ENCODE measurements around the gene SHE. TPM values are rescaled to one million over a fixed set of nuclear protein-coding genes. Genes with fewer than 3 reads are reported as not detected.

Gene SHE
- total RNA-seq, 1 donor from 2014 or later: 0.04 TPM

DNA sequence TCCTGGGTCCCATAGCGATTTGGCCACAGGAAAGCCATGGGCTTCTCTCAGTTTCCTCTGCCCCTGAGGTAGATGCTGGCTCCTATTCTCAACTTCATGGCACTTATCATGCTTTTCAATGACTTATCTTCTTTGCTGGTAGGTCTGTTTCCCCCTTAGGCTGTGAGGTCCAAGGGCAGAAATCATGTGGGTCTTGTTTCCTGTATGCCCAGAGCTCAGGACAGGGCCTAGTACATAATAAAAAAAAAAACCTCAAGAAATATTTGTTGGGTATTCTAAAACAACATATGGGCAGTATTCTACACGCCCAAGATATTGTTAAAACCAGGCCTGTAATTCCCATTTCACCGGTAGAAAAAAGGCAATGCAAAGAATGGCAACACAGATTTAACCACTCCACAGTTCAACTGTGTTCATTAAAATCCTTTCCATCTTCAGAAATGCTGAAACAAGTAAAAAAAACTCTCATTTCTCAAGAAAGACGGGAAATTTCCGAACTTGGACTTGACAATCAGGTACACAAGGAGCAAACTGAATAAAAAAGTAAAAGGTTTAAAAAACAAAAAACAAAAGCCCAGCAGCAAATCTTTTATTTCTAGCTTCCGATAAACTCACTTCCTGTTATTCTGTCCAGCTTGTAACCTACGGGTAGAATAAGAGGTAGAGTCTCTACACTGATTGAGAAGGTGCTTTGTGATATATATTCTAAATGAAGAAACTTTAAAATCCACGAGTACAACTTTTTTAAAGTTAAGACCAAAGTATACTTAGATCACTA is 6.5 kb downstream of the SHE start:
- H3K4me1 Mint-ChIP-seq: peaks cover 60% of the 10 kb centered on the region
- POLR2A ChIA-PET: interaction anchor here (0.5 to 1.1 kb wide), 2 partner anchors 223 to 589 kb away, joined by 4 read pairs; partner anchors contain the start of gene HAX1

DNA sequence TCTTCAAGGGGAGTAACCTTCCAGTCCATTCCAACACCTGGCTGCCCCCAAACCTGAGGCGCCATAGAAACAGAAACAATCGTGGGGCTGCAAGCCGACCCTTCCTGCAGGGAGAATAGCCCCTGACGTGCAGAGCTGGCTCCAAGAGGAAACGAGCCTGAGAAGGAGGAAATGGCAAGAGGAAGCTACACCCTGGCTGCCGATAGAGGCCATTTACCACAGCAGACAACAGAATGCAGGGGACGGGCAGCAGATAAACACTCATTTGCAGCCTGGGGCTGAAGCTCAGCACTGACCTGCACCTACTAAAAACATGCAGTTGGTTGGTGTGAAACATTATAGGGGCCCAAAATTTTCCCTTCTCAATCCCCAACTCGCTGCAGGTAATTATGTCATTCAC is 8.9 kb downstream of the SHE start:
- peaks cover 65% of the 10 kb centered on the region for H3K4me1 Mint-ChIP-seq
- CTCF ChIA-PET: interaction anchor here (1.8 to 2.3 kb wide), 3 partner anchors 10 to 14 kb away, joined by 4 to 9 read pairs (median 7); no protein-coding TSS in a partner anchor
- H3K4me3 Mint-ChIP-seq: peak overlapping the region; percentile 73
- TF ChIP-seq, protein P1, sequence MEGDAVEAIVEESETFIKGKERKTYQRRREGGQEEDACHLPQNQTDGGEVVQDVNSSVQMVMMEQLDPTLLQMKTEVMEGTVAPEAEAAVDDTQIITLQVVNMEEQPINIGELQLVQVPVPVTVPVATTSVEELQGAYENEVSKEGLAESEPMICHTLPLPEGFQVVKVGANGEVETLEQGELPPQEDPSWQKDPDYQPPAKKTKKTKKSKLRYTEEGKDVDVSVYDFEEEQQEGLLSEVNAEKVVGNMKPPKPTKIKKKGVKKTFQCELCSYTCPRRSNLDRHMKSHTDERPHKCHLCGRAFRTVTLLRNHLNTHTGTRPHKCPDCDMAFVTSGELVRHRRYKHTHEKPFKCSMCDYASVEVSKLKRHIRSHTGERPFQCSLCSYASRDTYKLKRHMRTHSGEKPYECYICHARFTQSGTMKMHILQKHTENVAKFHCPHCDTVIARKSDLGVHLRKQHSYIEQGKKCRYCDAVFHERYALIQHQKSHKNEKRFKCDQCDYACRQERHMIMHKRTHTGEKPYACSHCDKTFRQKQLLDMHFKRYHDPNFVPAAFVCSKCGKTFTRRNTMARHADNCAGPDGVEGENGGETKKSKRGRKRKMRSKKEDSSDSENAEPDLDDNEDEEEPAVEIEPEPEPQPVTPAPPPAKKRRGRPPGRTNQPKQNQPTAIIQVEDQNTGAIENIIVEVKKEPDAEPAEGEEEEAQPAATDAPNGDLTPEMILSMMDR (IDR thresholded peaks at IDR 0.05): no peak
- ATAC-seq (ENCODE audit: low read depth): peak; percentile 55
- H3K36me3 Mint-ChIP-seq (ENCODE audit: low read depth): no peaks in the 10 kb centered on the region
- intact Hi-C loops (cut with micrococcal nuclease): no loop called here
- peak overlapping the region; percentile 85 for H3K27ac Mint-ChIP-seq
- H3K27me3 Mint-ChIP-seq: no peaks in the 10 kb centered on the region
- no peaks in the 10 kb centered on the region for H3K9me3 Mint-ChIP-seq
- POLR2A ChIA-PET: interaction anchor here (0.7 to 1.7 kb wide), 2 partner anchors 9 to 85 kb away, joined by 3 to 5 read pairs; partner anchors contain the start of genes SHE and TDRD10
- DNase-seq: no peak

More for the DNA sequence above, 6.5 kb downstream of the SHE start:
- intact Hi-C loops (cut with micrococcal nuclease): no loop called here
- DNase-seq (no peak), ATAC-seq (ENCODE audit: low read depth) (no peak)
- Mint-ChIP-seq H3K27ac (no peak overlapping the region), H3K36me3 (ENCODE audit: low read depth) (no peaks in the 10 kb centered on the region), H3K9me3 (no peaks in the 10 kb centered on the region), H3K4me3 (no peak overlapping the region), H3K27me3 (peaks cover 8% of the 10 kb centered on the region)
- CTCF ChIA-PET: interaction anchor here (1.6 kb wide), 1 partner anchor 15 kb away, joined by 7 read pairs; no protein-coding TSS in a partner anchor
- TF ChIP-seq, protein P1 (IDR thresholded peaks at IDR 0.05): no peak

DNA sequence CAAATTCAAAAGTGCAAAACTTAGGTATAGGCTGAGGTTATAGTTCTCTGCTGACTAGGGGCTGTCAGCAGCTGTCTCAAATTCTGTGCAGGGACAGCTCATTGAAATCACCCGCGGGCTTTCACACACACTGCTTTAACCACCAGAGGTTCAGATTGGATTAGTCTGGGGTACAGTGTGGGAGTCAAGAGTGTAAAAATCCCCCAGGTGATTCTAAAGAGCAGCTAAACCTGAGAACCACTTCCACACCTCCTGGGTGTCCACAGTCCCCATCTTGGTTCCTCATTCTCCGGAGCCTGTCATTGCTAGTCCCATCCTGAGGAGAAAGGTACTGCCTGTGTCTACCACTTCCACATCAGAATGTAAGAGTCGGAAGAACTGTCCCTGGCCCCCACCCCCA is 10.1 kb downstream of the SHE start:
- H3K27me3 Mint-ChIP-seq: no peaks in the 10 kb centered on the region
- H3K36me3 Mint-ChIP-seq (ENCODE audit: low read depth): no peaks in the 10 kb centered on the region
- TF ChIP-seq, protein P1 (IDR thresholded peaks at IDR 0.05): no peak
- DNase-seq: no peak
- H3K4me3 Mint-ChIP-seq: no peak overlapping the region
- H3K9me3 Mint-ChIP-seq: no peaks in the 10 kb centered on the region
- H3K4me1 Mint-ChIP-seq: peaks cover 59% of the 10 kb centered on the region
- ChIA-PET CTCF (interaction anchor here (1.8 to 2.3 kb wide), 3 partner anchors 9 to 12 kb away, joined by 4 to 9 read pairs (median 7); no protein-coding TSS in a partner anchor), POLR2A (interaction anchor here (0.6 to 1.7 kb wide), 3 partner anchors 10 to 66 kb away, joined by 3 to 5 read pairs (median 5); partner anchors contain the start of genes SHE, TDRD10 and UBE2Q1)
- no peak overlapping the region for H3K27ac Mint-ChIP-seq
- intact Hi-C loops (cut with micrococcal nuclease): no loop called here
- ATAC-seq (ENCODE audit: low read depth): no peak

DNA sequence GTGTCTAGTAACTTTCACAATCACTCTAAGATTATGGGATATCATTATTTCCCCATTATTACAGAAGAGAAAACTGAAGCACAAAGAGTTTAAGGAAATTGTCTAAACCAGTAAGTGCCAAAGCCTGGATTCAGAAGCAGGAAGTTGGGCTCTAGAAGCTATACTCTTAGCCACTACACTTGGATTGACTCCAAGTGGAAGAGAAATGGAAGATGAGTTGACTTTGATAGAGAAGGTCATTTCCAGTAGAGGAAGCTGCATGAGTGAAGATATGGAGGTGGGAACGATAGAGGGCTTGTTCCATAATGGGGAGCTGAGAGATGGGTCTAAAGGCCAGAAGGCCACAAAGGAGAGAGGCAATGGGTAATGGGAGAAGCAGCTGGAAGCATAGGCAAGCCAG is 11.9 kb downstream of the SHE start:
- no peak overlapping the region for H3K27ac Mint-ChIP-seq
- H3K9me3 Mint-ChIP-seq: no peaks in the 10 kb centered on the region
- H3K27me3 Mint-ChIP-seq: peaks cover 3% of the 10 kb centered on the region
- intact Hi-C loops (cut with micrococcal nuclease): no loop called here
- ChIA-PET POLR2A (interaction anchor here (0.7 kb wide), 1 partner anchor 79 kb away, joined by 3 read pairs; no protein-coding TSS in a partner anchor), CTCF (interaction anchor here (0.7 to 1.3 kb wide), 3 partner anchors 9 to 572 kb away, joined by 3 read pairs; no protein-coding TSS in a partner anchor)
- TF ChIP-seq, protein P1 (IDR thresholded peaks at IDR 0.05): no peak
- no peak overlapping the region for H3K4me3 Mint-ChIP-seq
- ATAC-seq (ENCODE audit: low read depth): no peak
- DNase-seq: no peak
- peaks cover 43% of the 10 kb centered on the region for H3K4me1 Mint-ChIP-seq
- H3K36me3 Mint-ChIP-seq (ENCODE audit: low read depth): no peaks in the 10 kb centered on the region

DNA sequence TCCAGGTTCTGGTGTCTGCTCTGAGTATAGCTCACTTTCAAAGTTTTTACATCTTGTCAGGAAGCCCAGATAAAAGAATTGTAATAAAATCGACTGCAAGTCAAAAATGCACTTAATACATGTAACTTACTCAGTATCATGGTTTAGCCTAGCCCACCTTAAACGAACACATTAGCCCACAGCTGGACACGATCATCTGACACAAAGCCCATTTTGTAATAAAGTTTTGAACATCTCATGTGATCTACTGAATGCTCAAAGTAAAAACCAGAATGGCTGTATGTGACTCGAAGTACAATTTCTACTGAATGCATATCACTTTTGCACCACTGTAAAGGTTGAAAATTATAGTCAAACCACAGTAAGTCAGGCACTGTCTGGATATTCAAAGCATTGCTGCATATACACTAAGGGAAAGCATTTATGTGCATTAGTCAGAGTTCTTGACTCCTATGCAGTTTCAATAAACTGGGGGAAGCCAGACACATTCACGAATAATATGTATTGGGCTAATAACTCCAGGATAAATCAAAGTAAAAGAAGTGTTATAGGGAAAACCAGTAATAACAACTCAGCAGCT is 12.4 kb downstream of the SHE start:
- CTCF ChIA-PET: interaction anchor here (0.6 to 1.3 kb wide), 3 partner anchors 9 to 495 kb away, joined by 3 to 5 read pairs (median 3); no protein-coding TSS in a partner anchor
- Mint-ChIP-seq H3K27me3 (peaks cover 3% of the 10 kb centered on the region), H3K4me1 (peaks cover 42% of the 10 kb centered on the region), H3K4me3 (no peak overlapping the region), H3K27ac (no peak overlapping the region), H3K36me3 (ENCODE audit: low read depth) (no peaks in the 10 kb centered on the region), H3K9me3 (no peaks in the 10 kb centered on the region)
- ATAC-seq (ENCODE audit: low read depth): no peak
- DNase-seq: no peak
- intact Hi-C loops (cut with micrococcal nuclease): no loop called here
- TF ChIP-seq, protein P1 (IDR thresholded peaks at IDR 0.05): no peak
- POLR2A ChIA-PET: no interaction called here
